Ishikawa (cell line): ENCODE results near the gene PPP1R9B.

Experiments
- CEBPB ChIP-seq: IDR thresholded peaks from 2 replicates; pipeline ENCODE4 v1.6.1; 2012
- CREB1 ChIP-seq: IDR thresholded peaks from 2 replicates; pipeline ENCODE4 v1.6.1; 2012; ENCODE audit warnings: low read depth
- EGR1 ChIP-seq: IDR thresholded peaks from 2 replicates; pipeline ENCODE4 v1.6.1; 2012
- EP300 ChIP-seq: IDR thresholded peaks from 2 replicates; pipeline ENCODE4 v1.6.1; 2012; ENCODE audit warnings: borderline replicate concordance
- FOXM1 ChIP-seq: IDR thresholded peaks from 2 replicates; pipeline ENCODE4 v1.6.1; 2012; ENCODE audit warnings: low read depth, borderline replicate concordance
- NFIC ChIP-seq: IDR thresholded peaks from 2 replicates; pipeline ENCODE4 v1.6.1; 2012
- RAD21 ChIP-seq: IDR thresholded peaks from 2 replicates; pipeline ENCODE4 v1.6.1; 2012; ENCODE audit warnings: low read depth
- TAF1 ChIP-seq: IDR thresholded peaks from 2 replicates; pipeline ENCODE4 v1.6.1; 2012; ENCODE audit warnings: low read depth, mild to moderate bottlenecking
- TCF12 ChIP-seq: IDR thresholded peaks from 2 replicates; pipeline ENCODE4 v1.6.1; 2012; ENCODE audit warnings: low read depth
- TEAD4 ChIP-seq: IDR thresholded peaks from 2 replicates; pipeline ENCODE4 v1.6.1; 2012
- YY1 ChIP-seq: IDR thresholded peaks from 2 replicates; pipeline ENCODE4 v1.6.1; 2012; ENCODE audit warnings: low read depth
- ZBTB7A ChIP-seq: IDR thresholded peaks from 2 replicates; pipeline ENCODE4 v1.6.1; 2012; ENCODE audit warnings: low read depth
- TF ChIP-seq, protein P1 (sequence below): IDR thresholded peaks from 2 replicates; pipeline ENCODE4 v1.6.1; 2012; ENCODE audit warnings: low read depth, mild to moderate bottlenecking
- TF ChIP-seq, protein P2 (sequence below): IDR thresholded peaks from 2 replicates; pipeline ENCODE4 v1.6.1; 2012
- TF ChIP-seq, protein P3 (sequence below): IDR thresholded peaks from 2 replicates; pipeline ENCODE4 v1.6.1; 2012

PPP1R9B gene

DNA sequence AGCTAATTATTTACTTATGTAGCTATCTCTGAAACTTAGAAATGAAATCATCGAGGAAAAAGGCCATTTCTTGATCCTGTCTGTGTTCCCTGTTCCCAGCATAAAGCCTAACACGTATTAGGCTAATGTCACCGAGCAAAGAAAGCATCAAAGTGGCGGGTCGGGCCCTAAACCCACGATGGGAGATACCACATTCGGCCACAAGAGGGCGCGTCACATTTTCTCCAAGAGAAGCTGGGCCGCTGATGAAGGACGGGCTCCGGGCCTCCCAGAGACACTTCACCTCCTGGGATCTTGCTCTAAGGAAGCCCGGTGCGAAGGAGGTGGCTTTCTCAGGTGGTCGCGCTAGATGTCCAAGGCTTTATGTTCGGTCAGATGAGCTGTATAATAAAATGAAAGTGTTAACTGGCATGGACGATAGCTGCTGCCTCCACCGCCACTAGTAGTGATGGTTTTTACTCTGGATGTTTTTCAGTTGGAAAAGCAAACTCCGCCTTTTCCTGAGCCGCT is 56.2 kb downstream of the PPP1R9B start:
- no peak for TF ChIP-seq TCF12
- TF ChIP-seq RAD21 = peak; percentile 64

DNA sequence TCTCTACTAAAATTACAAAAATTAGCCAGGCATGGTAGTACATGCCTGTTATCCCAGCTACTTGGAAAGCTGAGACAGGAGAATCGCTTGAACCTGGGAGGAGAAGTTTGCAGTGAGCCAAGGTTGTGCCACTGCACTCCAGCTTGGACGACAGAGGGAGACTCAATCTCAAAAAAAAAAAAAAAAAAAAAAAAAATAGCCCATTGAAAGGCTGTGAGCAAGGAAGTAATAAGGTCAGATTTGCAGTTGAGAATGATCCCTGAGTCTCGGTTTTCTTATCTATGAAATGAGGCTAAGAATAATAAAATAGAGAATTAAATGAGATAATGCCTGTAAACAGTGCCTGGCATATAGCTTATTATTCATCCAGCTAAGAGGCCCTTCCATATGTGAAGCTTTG is 56.7 kb downstream of the PPP1R9B start:
- TF ChIP-seq TCF12 = no peak
- no peak for TF ChIP-seq TAF1
- no peak for TF ChIP-seq TEAD4
- no peak for TF ChIP-seq EP300
- no peak for TF ChIP-seq ZBTB7A
- TF ChIP-seq YY1 = no peak
- TF ChIP-seq, protein P1, sequence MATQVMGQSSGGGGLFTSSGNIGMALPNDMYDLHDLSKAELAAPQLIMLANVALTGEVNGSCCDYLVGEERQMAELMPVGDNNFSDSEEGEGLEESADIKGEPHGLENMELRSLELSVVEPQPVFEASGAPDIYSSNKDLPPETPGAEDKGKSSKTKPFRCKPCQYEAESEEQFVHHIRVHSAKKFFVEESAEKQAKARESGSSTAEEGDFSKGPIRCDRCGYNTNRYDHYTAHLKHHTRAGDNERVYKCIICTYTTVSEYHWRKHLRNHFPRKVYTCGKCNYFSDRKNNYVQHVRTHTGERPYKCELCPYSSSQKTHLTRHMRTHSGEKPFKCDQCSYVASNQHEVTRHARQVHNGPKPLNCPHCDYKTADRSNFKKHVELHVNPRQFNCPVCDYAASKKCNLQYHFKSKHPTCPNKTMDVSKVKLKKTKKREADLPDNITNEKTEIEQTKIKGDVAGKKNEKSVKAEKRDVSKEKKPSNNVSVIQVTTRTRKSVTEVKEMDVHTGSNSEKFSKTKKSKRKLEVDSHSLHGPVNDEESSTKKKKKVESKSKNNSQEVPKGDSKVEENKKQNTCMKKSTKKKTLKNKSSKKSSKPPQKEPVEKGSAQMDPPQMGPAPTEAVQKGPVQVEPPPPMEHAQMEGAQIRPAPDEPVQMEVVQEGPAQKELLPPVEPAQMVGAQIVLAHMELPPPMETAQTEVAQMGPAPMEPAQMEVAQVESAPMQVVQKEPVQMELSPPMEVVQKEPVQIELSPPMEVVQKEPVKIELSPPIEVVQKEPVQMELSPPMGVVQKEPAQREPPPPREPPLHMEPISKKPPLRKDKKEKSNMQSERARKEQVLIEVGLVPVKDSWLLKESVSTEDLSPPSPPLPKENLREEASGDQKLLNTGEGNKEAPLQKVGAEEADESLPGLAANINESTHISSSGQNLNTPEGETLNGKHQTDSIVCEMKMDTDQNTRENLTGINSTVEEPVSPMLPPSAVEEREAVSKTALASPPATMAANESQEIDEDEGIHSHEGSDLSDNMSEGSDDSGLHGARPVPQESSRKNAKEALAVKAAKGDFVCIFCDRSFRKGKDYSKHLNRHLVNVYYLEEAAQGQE = no peak
- no peak for TF ChIP-seq RAD21
- TF ChIP-seq CREB1 = no peak
- TF ChIP-seq FOXM1 = no peak
- TF ChIP-seq EGR1 = no peak
- TF ChIP-seq, protein P2, sequence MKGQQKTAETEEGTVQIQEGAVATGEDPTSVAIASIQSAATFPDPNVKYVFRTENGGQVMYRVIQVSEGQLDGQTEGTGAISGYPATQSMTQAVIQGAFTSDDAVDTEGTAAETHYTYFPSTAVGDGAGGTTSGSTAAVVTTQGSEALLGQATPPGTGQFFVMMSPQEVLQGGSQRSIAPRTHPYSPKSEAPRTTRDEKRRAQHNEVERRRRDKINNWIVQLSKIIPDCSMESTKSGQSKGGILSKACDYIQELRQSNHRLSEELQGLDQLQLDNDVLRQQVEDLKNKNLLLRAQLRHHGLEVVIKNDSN = no peak
- TF ChIP-seq NFIC = no peak
- TF ChIP-seq, protein P3, sequence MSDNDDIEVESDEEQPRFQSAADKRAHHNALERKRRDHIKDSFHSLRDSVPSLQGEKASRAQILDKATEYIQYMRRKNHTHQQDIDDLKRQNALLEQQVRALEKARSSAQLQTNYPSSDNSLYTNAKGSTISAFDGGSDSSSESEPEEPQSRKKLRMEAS = no peak
- TF ChIP-seq CEBPB = no peak

DNA sequence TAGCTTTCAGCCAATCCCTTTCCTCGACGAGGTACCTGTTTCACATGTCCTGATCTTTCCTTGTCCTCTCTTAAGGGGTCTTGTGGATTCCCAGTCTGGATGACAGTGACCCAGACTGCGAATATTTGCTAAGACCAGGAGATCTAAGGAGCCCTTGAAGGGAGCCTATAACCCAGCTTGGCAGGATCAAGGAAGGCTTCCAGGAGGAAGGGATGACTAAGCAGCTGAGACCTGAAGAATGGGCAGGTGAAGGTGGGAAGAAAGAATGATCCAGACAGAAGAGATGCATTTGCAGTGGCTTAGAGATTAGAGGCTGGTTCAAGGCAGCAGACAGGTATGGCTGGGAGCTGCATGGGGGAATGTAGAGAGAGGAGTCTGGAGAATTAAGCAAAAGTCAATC is 57.2 kb downstream of the PPP1R9B start:
- TF ChIP-seq, protein P3 = no peak
- TF ChIP-seq TCF12 (no peak), TEAD4 (no peak), TAF1 (no peak), CEBPB (no peak), RAD21 (no peak), NFIC (no peak), CREB1 (no peak), YY1 (no peak), ZBTB7A (no peak), EP300 (no peak), EGR1 (no peak)
- TF ChIP-seq, protein P1 = no peak
- TF ChIP-seq, protein P2 = no peak

DNA sequence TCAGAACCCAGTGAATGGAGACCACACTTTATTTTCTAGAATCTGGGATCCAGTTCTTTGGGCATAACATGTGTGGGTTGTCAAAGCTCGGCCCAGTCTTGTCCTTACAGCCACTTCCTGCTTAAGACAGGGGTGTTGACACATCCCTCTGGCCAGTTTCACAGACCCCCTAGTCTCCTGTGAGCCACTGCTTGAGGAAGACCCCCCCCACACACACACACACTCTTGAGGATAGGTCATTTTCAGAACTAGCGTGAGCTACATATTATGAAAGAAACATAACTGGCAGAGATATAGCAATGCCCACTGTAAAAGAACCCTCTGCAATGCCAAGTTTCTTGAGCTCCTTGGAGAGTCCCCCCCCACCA is 58.6 kb downstream of the PPP1R9B start:
- TF ChIP-seq YY1 (no peak), NFIC (no peak), CREB1 (no peak), EP300 (no peak), ZBTB7A (no peak), FOXM1 (no peak), CEBPB (no peak)
- TF ChIP-seq, protein P3 = no peak
- TF ChIP-seq, protein P2 = no peak

DNA sequence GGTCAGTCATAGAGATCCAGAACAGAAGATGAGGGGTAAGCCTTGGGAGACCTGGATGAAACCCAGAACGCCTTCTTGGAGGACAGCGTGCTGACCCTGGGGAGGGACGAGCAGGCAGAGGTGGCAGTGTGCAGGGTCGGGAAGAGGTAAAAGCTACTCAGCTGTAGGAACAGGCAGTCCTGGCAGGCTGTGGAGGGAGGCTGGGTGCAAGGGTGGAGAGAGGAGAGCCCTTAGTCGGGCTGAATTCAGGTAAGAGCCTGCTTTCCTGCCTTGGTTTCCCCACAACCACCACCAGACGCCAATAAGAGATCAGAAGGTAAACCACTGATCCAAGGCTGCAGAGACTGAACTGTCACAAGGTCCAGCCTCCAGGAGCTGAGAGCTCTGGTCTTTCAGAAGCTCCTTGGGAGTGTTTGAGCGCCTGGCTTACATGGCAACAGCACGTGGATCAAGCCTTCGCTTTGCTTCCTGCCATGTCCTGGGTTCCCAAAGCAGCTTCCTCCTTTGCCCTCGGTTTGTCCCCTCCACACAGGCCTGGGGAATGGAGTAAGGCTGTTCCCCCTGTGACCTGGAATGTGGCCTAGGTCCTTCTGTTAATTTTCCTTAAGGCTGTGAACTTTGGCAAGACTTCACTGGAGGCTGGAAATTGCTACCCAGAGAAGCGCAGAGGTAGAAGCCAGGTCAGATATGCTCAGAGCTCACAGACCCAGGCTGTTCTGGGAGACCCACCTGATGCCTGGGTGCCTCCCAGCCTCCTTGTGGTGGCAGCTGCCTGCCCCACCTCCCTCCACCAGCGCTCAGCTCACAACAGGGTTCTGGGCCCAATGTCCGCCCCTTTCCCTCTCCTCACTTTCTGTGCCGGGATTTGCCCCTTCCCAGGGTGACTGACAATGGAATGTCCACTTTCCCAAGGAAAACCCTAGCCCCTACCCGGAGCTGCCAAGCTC is 59.2 kb downstream of the PPP1R9B start:
- TF ChIP-seq CEBPB = no peak
- no peak for TF ChIP-seq ZBTB7A
- TF ChIP-seq EP300 = no peak
- TF ChIP-seq TEAD4 = no peak
- TF ChIP-seq YY1 = no peak
- no peak for TF ChIP-seq RAD21
- no peak for TF ChIP-seq FOXM1
- TF ChIP-seq, protein P2 = no peak
- TF ChIP-seq CREB1 = no peak
- TF ChIP-seq EGR1 = no peak
- TF ChIP-seq, protein P1 = no peak
- no peak for TF ChIP-seq NFIC
